ENCODE measurements around the gene GPC6.

DNA sequence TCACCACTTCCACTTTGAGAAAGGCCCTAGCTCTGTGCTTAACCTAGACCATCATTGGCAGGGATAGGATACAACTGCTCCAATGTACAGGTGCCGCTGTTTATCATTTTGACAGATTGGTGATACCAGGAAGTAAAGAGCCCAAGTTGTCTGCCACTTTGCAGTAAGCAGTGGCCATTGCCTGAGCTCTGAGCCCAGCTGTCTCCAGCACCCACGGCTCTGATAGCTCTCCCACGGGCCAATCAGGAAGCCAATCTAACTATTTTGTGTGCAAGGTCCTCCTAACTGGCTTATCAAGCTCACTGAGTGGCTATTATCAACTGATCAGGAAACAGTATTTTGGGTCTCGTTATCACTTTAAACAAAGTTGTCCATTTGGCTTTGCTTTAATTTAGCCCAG lies 1071.7 kb downstream of the GPC6 start:
- TF ChIP-seq, protein P1, sequence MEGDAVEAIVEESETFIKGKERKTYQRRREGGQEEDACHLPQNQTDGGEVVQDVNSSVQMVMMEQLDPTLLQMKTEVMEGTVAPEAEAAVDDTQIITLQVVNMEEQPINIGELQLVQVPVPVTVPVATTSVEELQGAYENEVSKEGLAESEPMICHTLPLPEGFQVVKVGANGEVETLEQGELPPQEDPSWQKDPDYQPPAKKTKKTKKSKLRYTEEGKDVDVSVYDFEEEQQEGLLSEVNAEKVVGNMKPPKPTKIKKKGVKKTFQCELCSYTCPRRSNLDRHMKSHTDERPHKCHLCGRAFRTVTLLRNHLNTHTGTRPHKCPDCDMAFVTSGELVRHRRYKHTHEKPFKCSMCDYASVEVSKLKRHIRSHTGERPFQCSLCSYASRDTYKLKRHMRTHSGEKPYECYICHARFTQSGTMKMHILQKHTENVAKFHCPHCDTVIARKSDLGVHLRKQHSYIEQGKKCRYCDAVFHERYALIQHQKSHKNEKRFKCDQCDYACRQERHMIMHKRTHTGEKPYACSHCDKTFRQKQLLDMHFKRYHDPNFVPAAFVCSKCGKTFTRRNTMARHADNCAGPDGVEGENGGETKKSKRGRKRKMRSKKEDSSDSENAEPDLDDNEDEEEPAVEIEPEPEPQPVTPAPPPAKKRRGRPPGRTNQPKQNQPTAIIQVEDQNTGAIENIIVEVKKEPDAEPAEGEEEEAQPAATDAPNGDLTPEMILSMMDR (IDR thresholded peaks at IDR 0.05) = no peak
- no peak for TF ChIP-seq POLR2A (IDR thresholded peaks at IDR 0.05)

Measured in uterus (tissue), 2 donors.